SKM-1 (cell line): ENCODE data around the gene GPANK1.

ENCODE experiments used
- DNase-seq: peaks from one replicate; lab custom pipeline; 2025; ENCODE audit not compliant: unreplicated experiment; lab: John Stamatoyannopoulos, UW

GPANK1 gene

DNA sequence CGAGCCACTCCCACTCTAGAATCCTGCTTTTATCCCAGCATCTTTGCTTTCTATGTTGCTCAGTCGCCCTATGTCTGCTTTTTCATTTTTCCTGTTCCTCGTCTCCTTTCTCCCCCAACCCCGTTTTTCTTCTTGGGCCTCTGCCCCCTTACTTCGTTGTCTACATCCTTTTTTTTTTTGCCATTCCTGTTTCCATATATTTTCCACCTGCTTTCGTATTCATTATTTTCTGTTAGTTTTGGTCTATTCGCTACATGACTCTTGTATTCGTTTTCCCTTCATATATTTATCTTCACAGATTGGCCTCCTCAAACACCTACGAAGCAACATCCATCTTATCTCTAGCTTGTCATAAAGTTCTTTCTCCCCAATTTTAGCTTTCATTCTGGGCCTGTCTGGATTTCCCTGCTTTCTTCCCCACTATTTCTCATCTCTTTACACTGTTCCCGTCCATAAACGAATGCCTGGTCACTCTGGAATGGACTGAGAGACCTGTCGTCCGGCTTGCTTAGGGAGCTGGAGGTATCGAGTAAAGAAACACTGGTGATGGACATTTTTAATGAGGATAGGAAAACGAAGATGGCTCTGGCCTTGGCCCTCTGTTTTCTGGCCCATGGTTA, 43.4 kb downstream of the GPANK1 start:
- DNase-seq, result no peak

DNA sequence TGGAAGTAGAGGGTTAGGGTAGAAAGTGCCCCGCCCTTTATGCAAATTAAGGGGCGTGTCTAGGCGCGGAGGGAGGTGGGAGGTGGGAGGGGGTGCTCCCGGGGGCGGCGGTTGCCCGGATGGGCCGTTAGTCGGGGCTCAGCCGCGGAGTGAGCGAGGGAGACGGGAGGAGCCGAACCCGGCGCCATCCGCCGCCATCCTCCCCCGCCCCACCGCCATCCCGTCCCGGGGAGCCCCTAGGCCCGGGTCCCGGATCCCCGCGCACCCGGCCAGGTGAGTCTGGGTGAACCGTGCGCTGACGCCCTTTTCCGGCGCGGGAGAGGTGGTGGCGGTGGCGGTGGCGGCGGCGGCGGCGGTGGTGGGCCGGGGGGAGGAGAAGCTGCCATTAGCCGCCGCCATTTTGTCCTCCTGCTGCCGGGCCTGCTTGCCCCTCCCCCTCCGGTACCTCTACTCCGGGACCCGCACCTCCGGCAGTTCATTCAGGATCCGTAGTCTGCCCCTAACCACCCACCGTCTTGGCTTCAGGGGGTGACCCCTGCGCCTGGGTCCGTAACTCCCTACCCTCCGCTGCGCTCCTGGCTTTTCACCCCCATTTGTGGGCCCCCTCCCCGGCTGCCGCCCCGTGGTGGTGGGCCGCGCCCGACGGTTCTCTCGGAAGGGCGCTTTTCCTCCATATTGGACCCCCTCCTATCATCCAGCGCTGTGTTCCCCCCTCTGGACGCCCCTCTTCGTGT, 44.0 kb downstream of the GPANK1 start, which contains the start of gene PRRC2A:
Gene PRRC2A, plus strand, starts transcription at position 130 of the 734 bp plus-strand sequence. CDS start 2,075 bp downstream, outside the sequence.
- DNase-seq, result peak; percentile 39

GRCh38 chr6:31619805-31620585, 44.8 kb downstream of the GPANK1 start:
- DNase-seq, result peak; percentile 98

DNA sequence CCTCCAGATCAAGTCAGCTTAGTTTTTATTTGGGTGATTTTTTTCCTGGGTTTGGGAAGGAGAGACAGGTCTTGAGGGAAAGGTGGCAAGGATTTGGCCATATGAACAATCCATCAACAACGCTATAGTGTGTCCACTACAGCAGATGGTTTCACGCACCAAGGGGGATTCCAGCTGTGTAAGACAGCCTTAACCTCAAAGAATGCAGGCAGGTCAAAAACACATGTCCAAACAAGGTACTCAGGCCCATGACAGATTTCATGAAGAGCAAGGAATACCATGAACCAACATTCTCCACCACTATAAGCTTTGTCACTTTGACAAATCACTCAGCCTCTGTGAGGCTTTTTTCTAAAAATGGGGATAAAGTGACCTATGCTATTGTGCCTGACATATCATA, 47.8 kb downstream of the GPANK1 start:
- DNase-seq, result no peak

DNA sequence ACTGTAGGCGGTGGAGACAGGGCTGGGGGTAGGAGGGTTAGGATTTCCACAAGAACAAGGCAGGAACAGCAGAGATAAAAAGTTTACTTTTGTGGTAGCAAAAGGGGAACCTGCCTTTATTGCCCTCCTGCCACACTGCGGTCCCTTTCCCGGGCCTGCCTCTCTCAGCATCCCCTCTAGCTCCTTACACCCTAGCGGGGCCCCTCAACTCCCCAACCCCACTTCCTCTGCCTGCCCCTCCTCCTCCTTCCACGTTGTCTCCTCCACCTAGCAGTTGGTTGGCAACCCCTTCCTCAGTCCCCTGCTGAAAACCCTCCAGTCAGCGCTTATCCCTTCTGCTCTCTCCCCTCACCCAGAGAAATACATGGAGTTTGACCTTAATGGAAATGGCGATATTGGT, 49.0 kb downstream of the GPANK1 start:
- peak; percentile 91 for DNase-seq

GRCh38 chr6:31614684-31615578, 49.9 kb downstream of the GPANK1 start, which contains the start of gene AIF1:
TSS of gene AIF1 (plus strand) at chr6:31615234. CDS start at chr6:31615330, 96 bp downstream.
- DNase-seq, result peak; percentile 66

DNA sequence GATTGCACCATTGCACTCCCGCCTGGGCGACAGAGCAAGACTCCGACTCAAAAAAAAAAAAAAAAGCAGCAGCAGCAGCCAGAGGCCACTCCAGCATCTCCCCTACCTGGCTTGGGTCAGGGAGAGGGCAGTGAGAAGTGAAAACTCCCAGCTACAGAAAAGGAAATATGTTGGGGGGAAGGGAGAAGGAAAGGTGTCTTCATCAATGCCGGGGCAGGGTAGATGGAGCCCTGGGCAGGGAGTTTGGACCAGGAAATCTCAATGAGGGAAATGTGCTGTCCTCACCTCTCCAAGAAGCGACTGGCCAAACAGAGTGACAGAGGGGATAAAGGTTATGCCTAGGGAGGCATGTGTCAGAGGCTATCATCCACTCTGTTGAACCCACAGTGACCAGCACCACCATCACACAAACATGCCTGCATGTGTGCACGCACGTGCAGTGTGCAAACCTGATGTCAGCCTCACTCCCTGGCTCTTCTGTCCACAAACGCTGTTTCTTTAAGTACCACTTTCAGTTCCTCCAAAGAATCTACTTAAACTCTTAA, 50.6 kb downstream of the GPANK1 start:
- DNase-seq, result no peak
